HEK293 (cell line): ENCODE data around the gene TFPI.

Source experiments
- CTCF ChIA-PET: fragments of 350-600 bp; formaldehyde crosslinking; extraction: SDS; loops from one replicate; lab custom pipeline; 2021; ENCODE audit warnings: antibody characterized with exemption; lab: Yijun Ruan, JAX
- POLR2A ChIA-PET: fragments of 300-600 bp; formaldehyde crosslinking; extraction: SDS; loops from one replicate; lab custom pipeline; 2020; ENCODE audit warnings: antibody characterized with exemption, inconsistent platforms; lab: Yijun Ruan, JAX
- H3K27ac ChIP-seq: fragments of 200-500 bp; sonication (Bioruptor generic); 2 replicates; pipeline ENCODE4 v1.5.1; 2014; ENCODE audit warnings: low read depth, low read length, control low read depth, inconsistent platforms; ENCODE audit errors: extremely low read depth
- H3K36me3 ChIP-seq, 2 experiments: fragments of 200-500 bp in 1 of 2; sonication (Bioruptor generic) in 1 of 2; 1 replicate in 1 of 2; 2 replicates in 1 of 2; pipeline ENCODE4 v1.5.1; 2014 to 2017; ENCODE audit warnings: inconsistent platforms in 2 of 2, low read length in 2 of 2; ENCODE audit not compliant: control insufficient read depth in 2 of 2, insufficient read depth in 1 of 2
- H3K4me1 ChIP-seq: fragments of 200-500 bp; sonication (Bioruptor generic); 2 replicates; pipeline ENCODE4 v1.5.1; 2014; ENCODE audit warnings: mild to moderate bottlenecking, low read length, inconsistent platforms; ENCODE audit not compliant: control insufficient read depth, insufficient read depth
- H3K4me3 ChIP-seq: 2 replicates; pipeline ENCODE4 v1.5.1; 2011; ENCODE audit warnings: low read depth, mild to moderate bottlenecking, control low read depth, low read length, moderate library complexity
- H3K9me3 ChIP-seq: fragments of 200-500 bp; sonication (Bioruptor generic); 2 replicates; pipeline ENCODE4 v1.5.1; 2014; ENCODE audit warnings: low read depth, low read length, inconsistent platforms; ENCODE audit not compliant: control insufficient read depth, insufficient read depth
- BCL11A ChIP-seq: fragments of 450-650 bp; formaldehyde crosslinking; IDR thresholded peaks from 2 replicates; pipeline ENCODE4 v1.5.1; 2016; ENCODE audit warnings: low read depth, missing biosample characterization, missing genetic modification characterization
- BCL11B ChIP-seq: fragments of 450-650 bp; formaldehyde crosslinking; IDR thresholded peaks from 2 replicates; pipeline ENCODE4 v1.5.1; 2016; ENCODE audit warnings: low read depth, missing biosample characterization, missing genetic modification characterization
- EGR2 ChIP-seq: fragments of 450-650 bp; formaldehyde crosslinking; IDR thresholded peaks from 2 replicates; pipeline ENCODE4 v1.5.1; 2016; ENCODE audit warnings: low read depth, missing biosample characterization, missing genetic modification characterization
- KLF1 ChIP-seq: fragments of 450-650 bp; formaldehyde crosslinking; IDR thresholded peaks from 2 replicates; pipeline ENCODE4 v1.5.1; 2016; ENCODE audit warnings: missing biosample characterization, missing genetic modification characterization
- KLF16 ChIP-seq: fragments of 450-650 bp; formaldehyde crosslinking; IDR thresholded peaks from 2 replicates; pipeline ENCODE4 v1.5.1; 2017; ENCODE audit warnings: missing biosample characterization, missing genetic modification characterization
- PRDM1 ChIP-seq: fragments of 450-650 bp; formaldehyde crosslinking; IDR thresholded peaks from 2 replicates; pipeline ENCODE4; 2016; ENCODE audit warnings: missing biosample characterization, missing genetic modification characterization
- RBAK ChIP-seq: fragments of 450-650 bp; formaldehyde crosslinking; IDR thresholded peaks from 2 replicates; pipeline ENCODE4 v1.5.1; 2016; ENCODE audit warnings: missing biosample characterization, missing genetic modification characterization
- REPIN1 ChIP-seq: fragments of 450-650 bp; formaldehyde crosslinking; IDR thresholded peaks from 2 replicates; pipeline ENCODE4 v1.5.1; 2017; ENCODE audit warnings: missing biosample characterization, missing genetic modification characterization, low read depth
- SCRT2 ChIP-seq: fragments of 450-650 bp; formaldehyde crosslinking; IDR thresholded peaks from 2 replicates; pipeline ENCODE4 v1.5.1; 2016; ENCODE audit warnings: missing biosample characterization, missing genetic modification characterization
- ZBTB7A ChIP-seq: fragments of 450-650 bp; formaldehyde crosslinking; IDR thresholded peaks from 2 replicates; pipeline ENCODE4 v1.5.1; 2016; ENCODE audit warnings: low read depth, missing biosample characterization, missing genetic modification characterization
- ZNF114 ChIP-seq: fragments of 450-650 bp; formaldehyde crosslinking; IDR thresholded peaks from 2 replicates; pipeline ENCODE4 v1.5.0; 2017; ENCODE audit warnings: missing biosample characterization, missing genetic modification characterization
- ZNF133 ChIP-seq: fragments of 450-650 bp; formaldehyde crosslinking; IDR thresholded peaks from 2 replicates; pipeline ENCODE4 v1.5.1; 2016; ENCODE audit warnings: missing biosample characterization, missing genetic modification characterization
- ZNF175 ChIP-seq: fragments of 450-650 bp; formaldehyde crosslinking; IDR thresholded peaks from 2 replicates; pipeline ENCODE4 v1.5.1; 2016; ENCODE audit warnings: missing biosample characterization, missing genetic modification characterization
- ZNF302 ChIP-seq: fragments of 450-650 bp; formaldehyde crosslinking; IDR thresholded peaks from 2 replicates; pipeline ENCODE4 v1.5.1; 2016; ENCODE audit warnings: missing biosample characterization, missing genetic modification characterization, low read depth
- ZNF335 ChIP-seq: fragments of 450-650 bp; formaldehyde crosslinking; conservative IDR thresholded peaks from 2 replicates; pipeline ENCODE4 v1.5.1; 2016; ENCODE audit warnings: missing biosample characterization, missing genetic modification characterization
- ZNF354C ChIP-seq: fragments of 450-650 bp; formaldehyde crosslinking; IDR thresholded peaks from 2 replicates; pipeline ENCODE4 v1.5.1; 2016; ENCODE audit warnings: missing biosample characterization, missing genetic modification characterization, low read depth, borderline replicate concordance
- ZNF366 ChIP-seq: fragments of 450-650 bp; formaldehyde crosslinking; conservative IDR thresholded peaks from 2 replicates; pipeline ENCODE4 v1.5.1; 2016; ENCODE audit warnings: missing biosample characterization, missing genetic modification characterization
- ZNF473 ChIP-seq: fragments of 450-650 bp; formaldehyde crosslinking; IDR thresholded peaks from 2 replicates; pipeline ENCODE4 v1.5.1; 2017; ENCODE audit warnings: missing biosample characterization, missing genetic modification characterization
- ZNF510 ChIP-seq: fragments of 450-650 bp; formaldehyde crosslinking; IDR thresholded peaks from 2 replicates; pipeline ENCODE4 v1.5.1; 2018; ENCODE audit warnings: mild to moderate bottlenecking, missing genetic modification characterization, missing biosample characterization; ENCODE audit not compliant: insufficient replicate concordance
- ZNF596 ChIP-seq: fragments of 450-650 bp; IDR thresholded peaks from 2 replicates; pipeline ENCODE4 v1.5.0; 2018; ENCODE audit warnings: missing biosample characterization, mild to moderate bottlenecking, missing genetic modification characterization, moderate library complexity
- ZNF626 ChIP-seq: fragments of 450-650 bp; sonication (Bioruptor Pico); formaldehyde crosslinking; IDR thresholded peaks from 2 replicates; pipeline ENCODE4 v1.5.1; 2018; ENCODE audit warnings: missing biosample characterization, missing genetic modification characterization, inconsistent platforms
- ZNF747 ChIP-seq: fragments of 450-650 bp; formaldehyde crosslinking; IDR thresholded peaks from 2 replicates; pipeline ENCODE4 v1.5.1; 2016; ENCODE audit warnings: missing biosample characterization, missing genetic modification characterization
- ZNF785 ChIP-seq: fragments of 450-650 bp; formaldehyde crosslinking; IDR thresholded peaks from 2 replicates; pipeline ENCODE4 v1.5.1; 2016; ENCODE audit warnings: missing biosample characterization, missing genetic modification characterization
- ZNF792 ChIP-seq: fragments of 450-650 bp; formaldehyde crosslinking; IDR thresholded peaks from 2 replicates; pipeline ENCODE4 v1.5.1; 2016; ENCODE audit warnings: missing biosample characterization, missing genetic modification characterization
- ZSCAN16 ChIP-seq: fragments of 450-650 bp; formaldehyde crosslinking; IDR thresholded peaks from 2 replicates; pipeline ENCODE4 v1.5.1; 2016; ENCODE audit warnings: missing biosample characterization, missing genetic modification characterization
- TF ChIP-seq, protein P1 (sequence below): fragments of 450-650 bp; formaldehyde crosslinking; IDR thresholded peaks from 2 replicates; pipeline ENCODE4 v1.5.1; 2016; ENCODE audit warnings: missing biosample characterization, missing genetic modification characterization, borderline replicate concordance
- TF ChIP-seq, protein P2 (sequence below): IDR thresholded peaks from 2 replicates; pipeline ENCODE4 v1.6.1; 2011; ENCODE audit warnings: mild to moderate bottlenecking, low read depth, low read length, borderline replicate concordance

Gene TFPI

DNA sequence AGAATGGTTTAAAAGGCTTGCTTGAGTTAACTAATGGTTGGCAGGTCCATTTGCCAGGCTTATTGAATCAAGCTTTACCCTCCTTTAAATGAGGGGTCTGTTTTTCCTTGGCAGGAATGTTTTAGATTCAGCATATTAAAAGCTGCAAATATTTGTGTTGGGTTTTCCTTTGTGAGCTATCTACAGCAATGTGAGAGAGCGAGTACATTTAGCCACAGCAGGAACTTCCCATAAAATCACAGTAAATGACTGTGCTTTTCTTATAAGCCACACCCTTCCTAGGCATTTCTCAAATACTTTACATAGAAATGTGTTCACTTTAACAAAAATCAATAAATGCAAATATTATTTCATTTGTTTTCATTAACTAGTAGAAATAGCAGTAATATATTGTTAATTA lies 130.1 kb downstream of the TFPI start:
- TF ChIP-seq ZBTB7A (tag by site-specific recombination) (no peak), BCL11A (tag by site-specific recombination) (no peak), SCRT2 (tag by site-specific recombination) (no peak), KLF1 (tag by site-specific recombination) (no peak)
- Histone ChIP-seq H3K4me3 (no peak overlapping the region), H3K4me1 (no peaks in the 10 kb centered on the region), H3K36me3 (no peaks in the 10 kb centered on the region), H3K27ac (no peak overlapping the region), H3K9me3 (no peaks in the 10 kb centered on the region)
- ChIA-PET CTCF (interaction anchor here (0.6 kb wide), 1 partner anchor 14 kb away, joined by 5 read pairs; no protein-coding TSS in a partner anchor), POLR2A (no interaction called here)

DNA sequence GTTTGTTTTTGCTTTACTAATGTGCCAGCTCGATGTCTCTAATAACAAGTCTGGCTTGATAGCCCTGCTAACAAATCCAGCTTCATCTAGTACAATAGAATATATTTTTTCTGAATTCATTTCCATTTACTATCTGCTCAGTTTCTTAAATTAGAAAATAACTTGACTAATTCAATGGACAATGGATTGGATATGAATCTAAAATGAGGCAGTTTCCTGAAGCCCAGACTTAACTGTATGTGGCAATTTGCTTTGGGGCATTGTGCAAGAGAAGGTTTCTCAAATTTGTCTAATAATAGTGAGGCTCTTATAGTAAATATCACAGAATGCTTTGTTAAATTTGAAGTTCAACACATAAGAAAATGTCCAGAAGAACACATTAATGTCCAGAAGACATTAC lies 132.0 kb downstream of the TFPI start:
- no peak overlapping the region for H3K4me3 ChIP-seq
- POLR2A ChIA-PET, result no interaction called here

DNA sequence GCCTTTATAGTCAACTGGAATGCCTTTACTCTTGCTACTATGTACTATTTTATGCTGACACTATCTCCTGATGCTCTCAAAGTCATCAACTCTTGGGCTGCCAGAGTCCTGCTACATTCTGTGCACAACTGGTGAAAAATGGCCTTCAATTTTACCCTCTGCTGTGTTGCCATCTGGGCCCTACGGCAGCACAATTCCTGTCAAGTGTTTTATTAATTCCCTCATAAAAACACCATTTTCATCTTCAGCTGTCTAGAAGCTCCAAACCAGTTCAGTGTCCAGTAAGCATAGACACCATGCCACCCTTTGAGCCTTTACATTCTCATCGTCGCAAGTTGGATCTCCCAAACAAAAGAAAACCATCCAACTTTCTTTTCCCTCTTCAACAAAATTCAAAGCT lies 132.7 kb downstream of the TFPI start:
- H3K4me3 ChIP-seq, result no peak overlapping the region
- H3K27ac ChIP-seq, result no peak overlapping the region
- no peaks in the 10 kb centered on the region for H3K4me1 ChIP-seq
- no peaks in the 10 kb centered on the region for H3K9me3 ChIP-seq
- POLR2A ChIA-PET, result no interaction called here
- TF ChIP-seq ZNF785, result no peak
- no peak for TF ChIP-seq ZNF626 (tag by site-specific recombination)
- no peak for TF ChIP-seq ZNF302 (tag by site-specific recombination)
- TF ChIP-seq ZNF366 (tag by site-specific recombination), result no peak
- TF ChIP-seq REPIN1, result no peak
- TF ChIP-seq ZNF175 (tag by site-specific recombination), result no peak
- no peak for TF ChIP-seq SCRT2 (tag by site-specific recombination)
- no peak for TF ChIP-seq ZNF596 (tag by site-specific recombination)
- no peak for TF ChIP-seq ZNF335 (tag by site-specific recombination)
- TF ChIP-seq, all 188 proteins: peak for 0
- H3K36me3 ChIP-seq, result no peaks in the 10 kb centered on the region
- CTCF ChIA-PET, result interaction anchor here (0.6 kb wide), 1 partner anchor 275 kb away, joined by 3 read pairs; no protein-coding TSS in a partner anchor

More for the DNA sequence above, 132.0 kb downstream of the TFPI start:
- H3K27ac ChIP-seq, result no peak overlapping the region
- H3K36me3 ChIP-seq, result no peaks in the 10 kb centered on the region
- no peaks in the 10 kb centered on the region for H3K9me3 ChIP-seq
- CTCF ChIA-PET, result no interaction called here
- TF ChIP-seq ZNF354C (tag by site-specific recombination), result no peak
- TF ChIP-seq ZNF473 (tag by site-specific recombination), result no peak
- TF ChIP-seq, protein P1, sequence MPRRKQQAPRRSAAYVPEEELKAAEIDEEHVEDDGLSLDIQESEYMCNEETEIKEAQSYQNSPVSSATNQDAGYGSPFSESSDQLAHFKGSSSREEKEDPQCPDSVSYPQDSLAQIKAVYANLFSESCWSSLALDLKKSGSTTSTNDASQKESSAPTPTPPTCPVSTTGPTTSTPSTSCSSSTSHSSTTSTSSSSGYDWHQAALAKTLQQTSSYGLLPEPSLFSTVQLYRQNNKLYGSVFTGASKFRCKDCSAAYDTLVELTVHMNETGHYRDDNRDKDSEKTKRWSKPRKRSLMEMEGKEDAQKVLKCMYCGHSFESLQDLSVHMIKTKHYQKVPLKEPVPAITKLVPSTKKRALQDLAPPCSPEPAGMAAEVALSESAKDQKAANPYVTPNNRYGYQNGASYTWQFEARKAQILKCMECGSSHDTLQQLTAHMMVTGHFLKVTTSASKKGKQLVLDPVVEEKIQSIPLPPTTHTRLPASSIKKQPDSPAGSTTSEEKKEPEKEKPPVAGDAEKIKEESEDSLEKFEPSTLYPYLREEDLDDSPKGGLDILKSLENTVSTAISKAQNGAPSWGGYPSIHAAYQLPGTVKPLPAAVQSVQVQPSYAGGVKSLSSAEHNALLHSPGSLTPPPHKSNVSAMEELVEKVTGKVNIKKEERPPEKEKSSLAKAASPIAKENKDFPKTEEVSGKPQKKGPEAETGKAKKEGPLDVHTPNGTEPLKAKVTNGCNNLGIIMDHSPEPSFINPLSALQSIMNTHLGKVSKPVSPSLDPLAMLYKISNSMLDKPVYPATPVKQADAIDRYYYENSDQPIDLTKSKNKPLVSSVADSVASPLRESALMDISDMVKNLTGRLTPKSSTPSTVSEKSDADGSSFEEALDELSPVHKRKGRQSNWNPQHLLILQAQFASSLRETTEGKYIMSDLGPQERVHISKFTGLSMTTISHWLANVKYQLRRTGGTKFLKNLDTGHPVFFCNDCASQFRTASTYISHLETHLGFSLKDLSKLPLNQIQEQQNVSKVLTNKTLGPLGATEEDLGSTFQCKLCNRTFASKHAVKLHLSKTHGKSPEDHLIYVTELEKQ (tag by site-specific recombination), result no peak
- TF ChIP-seq ZNF747, result no peak
- no peak for TF ChIP-seq ZNF133
- TF ChIP-seq, all 188 proteins: peak for 0
- no peaks in the 10 kb centered on the region for H3K4me1 ChIP-seq

DNA sequence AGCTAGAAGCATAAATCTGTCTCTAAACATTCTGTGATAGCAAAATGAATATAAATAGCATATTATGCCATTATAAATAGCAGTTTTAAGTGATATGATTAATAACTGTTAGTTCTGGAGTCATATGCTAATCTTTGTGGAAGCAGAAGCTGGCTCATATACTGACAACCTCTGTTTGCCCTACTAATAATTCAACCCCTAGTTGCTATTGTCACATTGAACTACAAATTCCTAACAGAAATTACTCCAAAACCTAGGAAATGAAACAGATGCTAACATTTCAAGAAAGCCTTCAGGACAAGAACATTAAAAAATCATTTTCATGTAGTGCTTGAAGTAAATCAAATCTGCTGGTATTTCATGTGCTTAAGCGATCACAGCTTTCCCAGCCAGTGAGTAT lies 134.4 kb downstream of the TFPI start:
- H3K4me1 ChIP-seq, result no peaks in the 10 kb centered on the region
- H3K27ac ChIP-seq, result no peak overlapping the region
- no peak overlapping the region for H3K4me3 ChIP-seq
- CTCF ChIA-PET, result interaction anchor here (0.6 kb wide), 1 partner anchor 1673 kb away, joined by 3 read pairs; no protein-coding TSS in a partner anchor
- POLR2A ChIA-PET, result no interaction called here
- H3K36me3 ChIP-seq, result no peaks in the 10 kb centered on the region
- no peaks in the 10 kb centered on the region for H3K9me3 ChIP-seq
- TF ChIP-seq PRDM1 (tag by site-specific recombination) (no peak), KLF16 (tag by site-specific recombination) (no peak), REPIN1 (no peak), ZSCAN16 (no peak), RBAK (tag by site-specific recombination) (no peak), BCL11B (no peak), ZNF114 (tag by site-specific recombination) (no peak), EGR2 (tag by site-specific recombination) (no peak), ZNF510 (tag by site-specific recombination) (no peak), ZNF792 (tag by site-specific recombination) (no peak)
- TF ChIP-seq, protein P2, sequence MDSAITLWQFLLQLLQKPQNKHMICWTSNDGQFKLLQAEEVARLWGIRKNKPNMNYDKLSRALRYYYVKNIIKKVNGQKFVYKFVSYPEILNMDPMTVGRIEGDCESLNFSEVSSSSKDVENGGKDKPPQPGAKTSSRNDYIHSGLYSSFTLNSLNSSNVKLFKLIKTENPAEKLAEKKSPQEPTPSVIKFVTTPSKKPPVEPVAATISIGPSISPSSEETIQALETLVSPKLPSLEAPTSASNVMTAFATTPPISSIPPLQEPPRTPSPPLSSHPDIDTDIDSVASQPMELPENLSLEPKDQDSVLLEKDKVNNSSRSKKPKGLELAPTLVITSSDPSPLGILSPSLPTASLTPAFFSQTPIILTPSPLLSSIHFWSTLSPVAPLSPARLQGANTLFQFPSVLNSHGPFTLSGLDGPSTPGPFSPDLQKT, result no peak
